Activated T-cell treated with anti-CD3 and anti-CD28 coated beads, Interleukin-2, amount 50 U/mL, for 24 hours (primary cell): Measurements from ENCODE around the gene SCGB1C2.
"Not testable (repeated sequence)": the region's sequence is repeated elsewhere in the genome, so short reads cannot be mapped to it uniquely, and the experiment has no call there.

ENCODE experiments used
- DNase-seq: peaks from one replicate; pipeline ENCODE4 v3.0.0-alpha.2; 2020
- H3K27ac Mint-ChIP-seq: 2 replicates; pipeline ENCODE4 v1.8.0; 2020; ENCODE audit warnings: mild to moderate bottlenecking, mixed read lengths
- H3K27me3 Mint-ChIP-seq: 2 replicates; pipeline ENCODE4 v1.8.0; 2020; ENCODE audit warnings: mixed read lengths
- H3K36me3 Mint-ChIP-seq: 2 replicates; pipeline ENCODE4 v1.8.0; 2020; ENCODE audit warnings: low read depth, mixed read lengths
- H3K4me1 Mint-ChIP-seq: 2 replicates; pipeline ENCODE4 v1.8.0; 2020; ENCODE audit warnings: low read depth, mixed read lengths
- H3K4me3 Mint-ChIP-seq: 2 replicates; pipeline ENCODE4 v1.8.0; 2020; ENCODE audit warnings: mild to moderate bottlenecking, moderate library complexity, mixed read lengths
- H3K9me3 Mint-ChIP-seq: 2 replicates; pipeline ENCODE4 v1.8.0; 2020; ENCODE audit warnings: mixed read lengths

Gene SCGB1C2

GRCh38 chr17:137166-137807 is at the start of gene SCGB1C2:
Gene SCGB1C2 (plus strand): TSS chr17:137569. CDS start chr17:137591, 22 bp downstream.
- H3K4me1 Mint-ChIP-seq, H3K27me3 Mint-ChIP-seq, H3K9me3 Mint-ChIP-seq, DNase-seq, H3K36me3 Mint-ChIP-seq, H3K27ac Mint-ChIP-seq, H3K4me3 Mint-ChIP-seq: not testable (repeated sequence)

- not testable (repeated sequence) for H3K9me3 Mint-ChIP-seq, H3K27ac Mint-ChIP-seq, H3K4me3 Mint-ChIP-seq, DNase-seq, H3K36me3 Mint-ChIP-seq, H3K4me1 Mint-ChIP-seq, H3K27me3 Mint-ChIP-seq
Measured at GRCh38 chr17:113111-113510, 24.3 kb upstream of the SCGB1C2 start.

GRCh38 chr17:118339-118917 is 18.9 kb upstream of the SCGB1C2 start:
- H3K27ac Mint-ChIP-seq, DNase-seq, H3K27me3 Mint-ChIP-seq, H3K9me3 Mint-ChIP-seq, H3K36me3 Mint-ChIP-seq, H3K4me3 Mint-ChIP-seq, H3K4me1 Mint-ChIP-seq: not testable (repeated sequence)

GRCh38 chr17:133932-134331 is 3.4 kb upstream of the SCGB1C2 start:
- DNase-seq, H3K4me3 Mint-ChIP-seq, H3K27ac Mint-ChIP-seq: not testable (repeated sequence)

GRCh38 chr17:134332-134785 is 3.0 kb upstream of the SCGB1C2 start:
- not testable (repeated sequence) for H3K9me3 Mint-ChIP-seq, H3K4me1 Mint-ChIP-seq, H3K27ac Mint-ChIP-seq, H3K4me3 Mint-ChIP-seq, H3K27me3 Mint-ChIP-seq, H3K36me3 Mint-ChIP-seq
- peak; percentile 64 for DNase-seq

More at GRCh38 chr17:133932-134331, 3.4 kb upstream of the SCGB1C2 start:
- H3K27me3 Mint-ChIP-seq, H3K36me3 Mint-ChIP-seq, H3K9me3 Mint-ChIP-seq, H3K4me1 Mint-ChIP-seq: not testable (repeated sequence)

- not testable (repeated sequence) for H3K27ac Mint-ChIP-seq, H3K27me3 Mint-ChIP-seq, H3K4me1 Mint-ChIP-seq, H3K36me3 Mint-ChIP-seq, H3K4me3 Mint-ChIP-seq, H3K9me3 Mint-ChIP-seq, DNase-seq
Measured at GRCh38 chr17:135022-135421, 2.3 kb upstream of the SCGB1C2 start.

- DNase-seq, H3K4me3 Mint-ChIP-seq, H3K27ac Mint-ChIP-seq, H3K4me1 Mint-ChIP-seq, H3K27me3 Mint-ChIP-seq, H3K36me3 Mint-ChIP-seq, H3K9me3 Mint-ChIP-seq: not testable (repeated sequence)
Measured at GRCh38 chr17:135895-136294, 1.5 kb upstream of the SCGB1C2 start.

GRCh38 chr17:136531-136930 is 838 bp upstream of the SCGB1C2 start:
- DNase-seq = peak; percentile 78
- H3K4me1 Mint-ChIP-seq, H3K36me3 Mint-ChIP-seq, H3K9me3 Mint-ChIP-seq, H3K27me3 Mint-ChIP-seq, H3K27ac Mint-ChIP-seq, H3K4me3 Mint-ChIP-seq: not testable (repeated sequence)

GRCh38 chr17:139401-140205 is 2.2 kb downstream of the SCGB1C2 start:
- not testable (repeated sequence) for H3K9me3 Mint-ChIP-seq, H3K27ac Mint-ChIP-seq, H3K4me1 Mint-ChIP-seq, H3K4me3 Mint-ChIP-seq, H3K36me3 Mint-ChIP-seq
- DNase-seq = peak; percentile 22
- peaks cover 11% of the 10 kb centered on the region for H3K27me3 Mint-ChIP-seq

- Mint-ChIP-seq H3K36me3 (no peaks in the 10 kb centered on the region), H3K4me3 (no peak overlapping the region), H3K4me1 (peaks cover 2% of the 10 kb centered on the region), H3K9me3 (no peaks in the 10 kb centered on the region), H3K27me3 (peaks cover 11% of the 10 kb centered on the region), H3K27ac (no peak overlapping the region)
- DNase-seq = peak; percentile 46
Measured at GRCh38 chr17:142102-142661, 4.8 kb downstream of the SCGB1C2 start.

- Mint-ChIP-seq H3K9me3 (no peaks in the 10 kb centered on the region), H3K4me3 (no peak overlapping the region), H3K27me3 (peaks cover 11% of the 10 kb centered on the region), H3K36me3 (no peaks in the 10 kb centered on the region), H3K27ac (no peak overlapping the region), H3K4me1 (peaks cover 2% of the 10 kb centered on the region)
- peak; percentile 5 for DNase-seq
Measured at GRCh38 chr17:142876-143784, 5.8 kb downstream of the SCGB1C2 start.

- Mint-ChIP-seq H3K4me3 (no peak overlapping the region), H3K27me3 (peaks cover 11% of the 10 kb centered on the region), H3K36me3 (no peaks in the 10 kb centered on the region), H3K27ac (no peak overlapping the region), H3K4me1 (peaks cover 2% of the 10 kb centered on the region), H3K9me3 (no peaks in the 10 kb centered on the region)
- DNase-seq = peak; percentile 95
Measured at GRCh38 chr17:143785-144281, 6.5 kb downstream of the SCGB1C2 start.

GRCh38 chr17:144936-145670 is 7.7 kb downstream of the SCGB1C2 start:
- no peaks in the 10 kb centered on the region for H3K9me3 Mint-ChIP-seq
- no peak overlapping the region for H3K27ac Mint-ChIP-seq
- DNase-seq = peak; percentile 25
- no peaks in the 10 kb centered on the region for H3K36me3 Mint-ChIP-seq
- peaks cover 7% of the 10 kb centered on the region for H3K27me3 Mint-ChIP-seq
- H3K4me1 Mint-ChIP-seq = peaks cover 2% of the 10 kb centered on the region
- H3K4me3 Mint-ChIP-seq = no peak overlapping the region
